Measurements from ENCODE around the gene PHACTR1. TPM values are rescaled to one million over a fixed set of nuclear protein-coding genes. Genes with fewer than 3 reads are reported as not detected.
"Not testable (repeated sequence)": the region's sequence is repeated elsewhere in the genome, so short reads cannot be mapped to it uniquely, and the experiment has no call there.

Gene PHACTR1
- total RNA-seq (ENCODE audit: insufficient read depth, low replicate concordance) = 3.6 TPM

GRCh38 chr6:12716298-12716916 is at the start of gene PHACTR1:
TSS of gene PHACTR1 (plus strand) at chr6:12716767.
- DNase-seq (ENCODE audit: low spot score) = no peak

GRCh38 chr6:12666886-12667285 is 49.7 kb upstream of the PHACTR1 start:
- DNase-seq (ENCODE audit: low spot score) = no peak

- no peak for DNase-seq (ENCODE audit: low spot score)
These were observed 40.6 kb upstream of the PHACTR1 start for GRCh38 chr6:12675931-12676330.

- no peak for DNase-seq (ENCODE audit: low spot score)
These were observed 37.2 kb upstream of the PHACTR1 start for GRCh38 chr6:12679341-12679740.

- DNase-seq (ENCODE audit: low spot score) = no peak
These were observed 23.4 kb upstream of the PHACTR1 start for GRCh38 chr6:12693122-12693521.

GRCh38 chr6:12698298-12698697 is 18.3 kb upstream of the PHACTR1 start:
- DNase-seq (ENCODE audit: low spot score) = no peak

GRCh38 chr6:12704946-12705345 is 11.6 kb upstream of the PHACTR1 start:
- no peak for DNase-seq (ENCODE audit: low spot score)

- no peak for DNase-seq (ENCODE audit: low spot score)
These were observed 7.5 kb upstream of the PHACTR1 start for GRCh38 chr6:12709116-12709515.

GRCh38 chr6:12709556-12710232 is 6.9 kb upstream of the PHACTR1 start:
- DNase-seq (ENCODE audit: low spot score) = no peak

GRCh38 chr6:12710921-12711320 is 5.6 kb upstream of the PHACTR1 start:
- DNase-seq (ENCODE audit: low spot score) = no peak

- DNase-seq (ENCODE audit: low spot score) = no peak
These were observed 2.5 kb upstream of the PHACTR1 start for GRCh38 chr6:12714022-12714421.

GRCh38 chr6:12715437-12715836 is 1.1 kb upstream of the PHACTR1 start:
- DNase-seq (ENCODE audit: low spot score) = no peak

- DNase-seq (ENCODE audit: low spot score) = no peak
These were observed 789 bp downstream of the PHACTR1 start for GRCh38 chr6:12717356-12717755.

GRCh38 chr6:12718015-12718414 is 1.4 kb downstream of the PHACTR1 start:
- peak; percentile 1 for DNase-seq (ENCODE audit: low spot score)

GRCh38 chr6:12719017-12719416 is 2.5 kb downstream of the PHACTR1 start:
- peak; percentile 1 for DNase-seq (ENCODE audit: low spot score)

- DNase-seq (ENCODE audit: low spot score) = no peak
These were observed 3.7 kb downstream of the PHACTR1 start for GRCh38 chr6:12720310-12720709.

GRCh38 chr6:12725263-12725662 is 8.7 kb downstream of the PHACTR1 start:
- no peak for DNase-seq (ENCODE audit: low spot score)

GRCh38 chr6:12729467-12729866 is 12.9 kb downstream of the PHACTR1 start:
- no peak for DNase-seq (ENCODE audit: low spot score)

- not testable (repeated sequence) for DNase-seq (ENCODE audit: low spot score)
These were observed 14.2 kb downstream of the PHACTR1 start for GRCh38 chr6:12730809-12731208.

- no peak for DNase-seq (ENCODE audit: low spot score)
These were observed 17.3 kb downstream of the PHACTR1 start for GRCh38 chr6:12733876-12734275.

- DNase-seq (ENCODE audit: low spot score) = peak; percentile 2
These were observed 19.2 kb downstream of the PHACTR1 start for GRCh38 chr6:12735786-12736185.

GRCh38 chr6:12748411-12748810 is 31.8 kb downstream of the PHACTR1 start:
- no peak for DNase-seq (ENCODE audit: low spot score)

- no peak for DNase-seq (ENCODE audit: low spot score)
These were observed 32.4 kb downstream of the PHACTR1 start for GRCh38 chr6:12748815-12749521.
